ENCODE data around the gene CDKN2B-AS1.

DNA sequence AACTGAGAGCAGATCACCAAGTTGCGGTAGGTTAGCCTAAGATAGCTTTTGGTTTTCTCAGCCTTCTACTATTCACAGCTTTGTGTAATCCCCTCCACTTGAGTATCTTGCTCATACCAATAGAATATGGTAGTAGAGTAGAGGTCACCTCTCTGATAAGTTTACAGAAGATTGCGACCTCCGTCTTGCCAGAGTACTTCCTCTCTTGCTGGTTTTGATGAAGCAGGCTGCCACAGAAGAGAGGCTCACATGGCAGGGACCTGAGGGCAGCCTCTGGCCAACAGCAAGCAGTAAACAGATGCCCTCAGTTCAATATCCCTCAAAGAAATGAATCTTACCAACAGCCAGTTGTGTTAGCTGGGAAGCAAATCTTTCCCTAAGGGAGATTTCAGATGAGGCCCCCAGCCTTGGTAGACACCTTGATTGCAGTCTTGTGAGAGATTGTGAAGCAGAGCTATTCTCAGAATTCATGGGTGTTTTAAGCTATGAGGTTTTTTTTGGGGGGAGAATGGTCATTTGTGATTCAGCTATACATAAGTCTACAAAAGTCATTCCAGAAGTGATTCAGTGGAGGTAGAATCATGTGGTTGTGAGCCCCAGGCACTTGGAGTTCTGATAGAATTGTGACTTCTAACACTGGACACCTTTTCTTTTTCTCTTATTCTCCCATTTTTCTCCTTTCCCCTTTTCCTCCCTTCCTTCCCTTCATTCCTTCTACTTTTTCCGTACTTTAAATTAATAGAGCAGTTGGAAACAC lies 37.2 kb downstream of the CDKN2B-AS1 start:
- TF ChIP-seq, protein P1, sequence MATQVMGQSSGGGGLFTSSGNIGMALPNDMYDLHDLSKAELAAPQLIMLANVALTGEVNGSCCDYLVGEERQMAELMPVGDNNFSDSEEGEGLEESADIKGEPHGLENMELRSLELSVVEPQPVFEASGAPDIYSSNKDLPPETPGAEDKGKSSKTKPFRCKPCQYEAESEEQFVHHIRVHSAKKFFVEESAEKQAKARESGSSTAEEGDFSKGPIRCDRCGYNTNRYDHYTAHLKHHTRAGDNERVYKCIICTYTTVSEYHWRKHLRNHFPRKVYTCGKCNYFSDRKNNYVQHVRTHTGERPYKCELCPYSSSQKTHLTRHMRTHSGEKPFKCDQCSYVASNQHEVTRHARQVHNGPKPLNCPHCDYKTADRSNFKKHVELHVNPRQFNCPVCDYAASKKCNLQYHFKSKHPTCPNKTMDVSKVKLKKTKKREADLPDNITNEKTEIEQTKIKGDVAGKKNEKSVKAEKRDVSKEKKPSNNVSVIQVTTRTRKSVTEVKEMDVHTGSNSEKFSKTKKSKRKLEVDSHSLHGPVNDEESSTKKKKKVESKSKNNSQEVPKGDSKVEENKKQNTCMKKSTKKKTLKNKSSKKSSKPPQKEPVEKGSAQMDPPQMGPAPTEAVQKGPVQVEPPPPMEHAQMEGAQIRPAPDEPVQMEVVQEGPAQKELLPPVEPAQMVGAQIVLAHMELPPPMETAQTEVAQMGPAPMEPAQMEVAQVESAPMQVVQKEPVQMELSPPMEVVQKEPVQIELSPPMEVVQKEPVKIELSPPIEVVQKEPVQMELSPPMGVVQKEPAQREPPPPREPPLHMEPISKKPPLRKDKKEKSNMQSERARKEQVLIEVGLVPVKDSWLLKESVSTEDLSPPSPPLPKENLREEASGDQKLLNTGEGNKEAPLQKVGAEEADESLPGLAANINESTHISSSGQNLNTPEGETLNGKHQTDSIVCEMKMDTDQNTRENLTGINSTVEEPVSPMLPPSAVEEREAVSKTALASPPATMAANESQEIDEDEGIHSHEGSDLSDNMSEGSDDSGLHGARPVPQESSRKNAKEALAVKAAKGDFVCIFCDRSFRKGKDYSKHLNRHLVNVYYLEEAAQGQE (IDR thresholded peaks at IDR 0.05; ENCODE audit: borderline replicate concordance), result no peak
- no peak for TF ChIP-seq CTCF (IDR thresholded peaks at IDR 0.05; ENCODE audit: poor library complexity, severe bottlenecking)
- TF ChIP-seq EZH2 (IDR thresholded peaks at IDR 0.05; ENCODE audit: borderline replicate concordance, insufficient read depth, low read length, poor library complexity, severe bottlenecking), result no peak
- TF ChIP-seq MXI1 (conservative IDR thresholded peaks at IDR 0.05; ENCODE audit: poor library complexity, severe bottlenecking), result no peak

Measured in neural cell (in vitro differentiated cells).